ENCODE measurements around the gene WNT7A.

DNA sequence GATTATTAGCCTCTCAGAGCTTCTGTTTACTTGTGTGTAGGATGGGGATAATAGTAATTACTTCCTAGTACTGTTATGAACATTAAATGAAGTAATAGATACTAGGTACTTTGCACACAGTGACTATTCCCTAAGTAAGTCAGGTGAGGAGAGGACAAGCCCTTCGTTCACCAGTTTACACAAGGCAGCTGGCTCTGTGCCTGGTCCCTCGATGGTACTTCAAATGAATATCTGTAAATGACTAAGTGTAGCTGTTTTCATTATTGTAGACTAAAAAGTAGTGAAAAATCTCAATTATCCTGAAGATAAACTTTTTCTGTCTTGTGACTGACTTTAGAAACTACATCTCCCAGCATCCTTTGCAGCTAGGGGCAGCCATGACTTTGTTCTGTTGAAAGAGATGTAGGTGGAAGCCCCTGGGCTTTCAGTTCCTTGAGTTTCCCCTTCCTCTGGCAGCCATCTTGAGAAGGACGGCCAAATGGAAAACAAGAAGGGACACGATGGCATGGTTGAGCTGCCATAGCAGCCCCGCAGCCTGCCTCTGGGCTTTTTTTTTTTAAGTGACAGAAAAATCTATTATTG lies 11.7 kb upstream of the WNT7A start:
- TF ChIP-seq, protein P1, sequence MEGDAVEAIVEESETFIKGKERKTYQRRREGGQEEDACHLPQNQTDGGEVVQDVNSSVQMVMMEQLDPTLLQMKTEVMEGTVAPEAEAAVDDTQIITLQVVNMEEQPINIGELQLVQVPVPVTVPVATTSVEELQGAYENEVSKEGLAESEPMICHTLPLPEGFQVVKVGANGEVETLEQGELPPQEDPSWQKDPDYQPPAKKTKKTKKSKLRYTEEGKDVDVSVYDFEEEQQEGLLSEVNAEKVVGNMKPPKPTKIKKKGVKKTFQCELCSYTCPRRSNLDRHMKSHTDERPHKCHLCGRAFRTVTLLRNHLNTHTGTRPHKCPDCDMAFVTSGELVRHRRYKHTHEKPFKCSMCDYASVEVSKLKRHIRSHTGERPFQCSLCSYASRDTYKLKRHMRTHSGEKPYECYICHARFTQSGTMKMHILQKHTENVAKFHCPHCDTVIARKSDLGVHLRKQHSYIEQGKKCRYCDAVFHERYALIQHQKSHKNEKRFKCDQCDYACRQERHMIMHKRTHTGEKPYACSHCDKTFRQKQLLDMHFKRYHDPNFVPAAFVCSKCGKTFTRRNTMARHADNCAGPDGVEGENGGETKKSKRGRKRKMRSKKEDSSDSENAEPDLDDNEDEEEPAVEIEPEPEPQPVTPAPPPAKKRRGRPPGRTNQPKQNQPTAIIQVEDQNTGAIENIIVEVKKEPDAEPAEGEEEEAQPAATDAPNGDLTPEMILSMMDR (IDR thresholded peaks at IDR 0.05; ENCODE audit: extremely low read depth in 1 of 2, insufficient read depth in 1 of 2, low read depth in 1 of 2, low read length in 2 of 2) = no peak
- TF ChIP-seq, protein P2, sequence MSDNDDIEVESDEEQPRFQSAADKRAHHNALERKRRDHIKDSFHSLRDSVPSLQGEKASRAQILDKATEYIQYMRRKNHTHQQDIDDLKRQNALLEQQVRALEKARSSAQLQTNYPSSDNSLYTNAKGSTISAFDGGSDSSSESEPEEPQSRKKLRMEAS (IDR thresholded peaks at IDR 0.05; ENCODE audit: insufficient read depth, insufficient read length) = no peak
- TF ChIP-seq EZH2 (IDR thresholded peaks at IDR 0.05; ENCODE audit: borderline replicate concordance, low read depth, low read length, severe bottlenecking) (no peak), POLR2AphosphoS5 (IDR thresholded peaks at IDR 0.05; ENCODE audit: insufficient read depth, low read depth, low read length) (no peak), POLR2A (IDR thresholded peaks at IDR 0.05; ENCODE audit: low read depth, low read length) (no peak), JUN (IDR thresholded peaks at IDR 0.05; ENCODE audit: borderline replicate concordance, insufficient read depth, insufficient read length, low read depth) (no peak), GATA2 (IDR thresholded peaks at IDR 0.05; ENCODE audit: insufficient read depth, insufficient read length, low read depth, low read length) (no peak), MYC (IDR thresholded peaks at IDR 0.05; ENCODE audit: low read depth, low read length) (no peak), FOS (IDR thresholded peaks at IDR 0.05; ENCODE audit: borderline replicate concordance, insufficient read depth, low read length) (no peak)
